ENCODE results near the gene FOXB2.

Gene FOXB2

GRCh38 chr9:77011973-77012821 lies 7.3 kb upstream of the FOXB2 start:
- no peaks in the 10 kb centered on the region for H3K9me3 ChIP-seq (ENCODE audit: insufficient read depth, low read length)
- H3K4me3 ChIP-seq (ENCODE audit: insufficient read length, low read depth): peak overlapping the region; percentile 31
- H3K27me3 ChIP-seq (ENCODE audit: insufficient read depth, insufficient read length): peaks cover 73% of the 10 kb centered on the region
- no peaks in the 10 kb centered on the region for H3K36me3 ChIP-seq (ENCODE audit: insufficient read depth, insufficient read length, low read length)
- peak overlapping the region; percentile 37 for H3K9ac ChIP-seq (ENCODE audit: insufficient read length, low read depth)
- TF ChIP-seq YY1 (IDR thresholded peaks at IDR 0.05; ENCODE audit: insufficient read depth, insufficient read length) (no peak), SUZ12 (IDR thresholded peaks at IDR 0.05; ENCODE audit: extremely low read depth, insufficient read depth, insufficient read length) (peak; percentile 57)
- no peak for DNase-seq (ENCODE audit: low read depth, low spot score)
- peaks cover 8% of the 10 kb centered on the region for H3K4me1 ChIP-seq (ENCODE audit: insufficient read depth, insufficient read length)

GRCh38 chr9:77013206-77013931 lies 6.1 kb upstream of the FOXB2 start:
- no peaks in the 10 kb centered on the region for H3K36me3 ChIP-seq (ENCODE audit: insufficient read depth, insufficient read length, low read length)
- H3K4me1 ChIP-seq (ENCODE audit: insufficient read depth, insufficient read length): peaks cover 8% of the 10 kb centered on the region
- no peaks in the 10 kb centered on the region for H3K9me3 ChIP-seq (ENCODE audit: insufficient read depth, low read length)
- no peak for DNase-seq (ENCODE audit: low read depth, low spot score)
- TF ChIP-seq YY1 (IDR thresholded peaks at IDR 0.05; ENCODE audit: insufficient read depth, insufficient read length): no peak
- TF ChIP-seq ZNF274 (IDR thresholded peaks at IDR 0.05; ENCODE audit: low read depth, low read length): no peak
- no peak for TF ChIP-seq SUZ12 (IDR thresholded peaks at IDR 0.05; ENCODE audit: extremely low read depth, insufficient read depth, insufficient read length)
- no peak overlapping the region for H3K4me3 ChIP-seq (ENCODE audit: insufficient read length, low read depth)
- H3K27me3 ChIP-seq (ENCODE audit: insufficient read depth, insufficient read length): peaks cover 85% of the 10 kb centered on the region
- no peak overlapping the region for H3K9ac ChIP-seq (ENCODE audit: insufficient read length, low read depth)

- H3K4me3 ChIP-seq (ENCODE audit: insufficient read length, low read depth): peak overlapping the region; percentile 9
- no peaks in the 10 kb centered on the region for H3K9me3 ChIP-seq (ENCODE audit: insufficient read depth, low read length)
- H3K9ac ChIP-seq (ENCODE audit: insufficient read length, low read depth): peak overlapping the region; percentile 58
- H3K36me3 ChIP-seq (ENCODE audit: insufficient read depth, insufficient read length, low read length): no peaks in the 10 kb centered on the region
- TF ChIP-seq SUZ12 (IDR thresholded peaks at IDR 0.05; ENCODE audit: extremely low read depth, insufficient read depth, insufficient read length) (no peak), YY1 (IDR thresholded peaks at IDR 0.05; ENCODE audit: insufficient read depth, insufficient read length) (no peak)
- peaks cover 10% of the 10 kb centered on the region for H3K4me1 ChIP-seq (ENCODE audit: insufficient read depth, insufficient read length)
- H3K27me3 ChIP-seq (ENCODE audit: insufficient read depth, insufficient read length): peaks cover 92% of the 10 kb centered on the region
- DNase-seq (ENCODE audit: low read depth, low spot score): no peak
These were observed 5.4 kb upstream of the FOXB2 start for GRCh38 chr9:77013932-77014596.

GRCh38 chr9:77014597-77015263 lies 4.7 kb upstream of the FOXB2 start:
- peaks cover 13% of the 10 kb centered on the region for H3K4me1 ChIP-seq (ENCODE audit: insufficient read depth, insufficient read length)
- H3K27me3 ChIP-seq (ENCODE audit: insufficient read depth, insufficient read length): peaks cover 99% of the 10 kb centered on the region
- no peaks in the 10 kb centered on the region for H3K36me3 ChIP-seq (ENCODE audit: insufficient read depth, insufficient read length, low read length)
- DNase-seq (ENCODE audit: low read depth, low spot score): no peak
- H3K9me3 ChIP-seq (ENCODE audit: insufficient read depth, low read length): no peaks in the 10 kb centered on the region
- peak overlapping the region; percentile 6 for H3K4me3 ChIP-seq (ENCODE audit: insufficient read length, low read depth)
- no peak overlapping the region for H3K9ac ChIP-seq (ENCODE audit: insufficient read length, low read depth)
- no peak for TF ChIP-seq ZNF274 (IDR thresholded peaks at IDR 0.05; ENCODE audit: low read depth, low read length)
- peak; percentile 75 for TF ChIP-seq SUZ12 (IDR thresholded peaks at IDR 0.05; ENCODE audit: extremely low read depth, insufficient read depth, insufficient read length)

- peaks cover 98% of the 10 kb centered on the region for H3K27me3 ChIP-seq (ENCODE audit: insufficient read depth, insufficient read length)
- peaks cover 13% of the 10 kb centered on the region for H3K4me1 ChIP-seq (ENCODE audit: insufficient read depth, insufficient read length)
- TF ChIP-seq SUZ12 (IDR thresholded peaks at IDR 0.05; ENCODE audit: extremely low read depth, insufficient read depth, insufficient read length) (peak; percentile 69), ZNF274 (IDR thresholded peaks at IDR 0.05; ENCODE audit: low read depth, low read length) (no peak), YY1 (IDR thresholded peaks at IDR 0.05; ENCODE audit: insufficient read depth, insufficient read length) (no peak)
- no peak for DNase-seq (ENCODE audit: low read depth, low spot score)
- H3K36me3 ChIP-seq (ENCODE audit: insufficient read depth, insufficient read length, low read length): no peaks in the 10 kb centered on the region
- H3K4me3 ChIP-seq (ENCODE audit: insufficient read length, low read depth): peak overlapping the region; percentile 34
- no peaks in the 10 kb centered on the region for H3K9me3 ChIP-seq (ENCODE audit: insufficient read depth, low read length)
- peak overlapping the region; percentile 66 for H3K9ac ChIP-seq (ENCODE audit: insufficient read length, low read depth)
These were observed 4.0 kb upstream of the FOXB2 start for GRCh38 chr9:77015327-77016048.

GRCh38 chr9:77016121-77016525 lies 3.3 kb upstream of the FOXB2 start:
- peak overlapping the region; percentile 72 for H3K9ac ChIP-seq (ENCODE audit: insufficient read length, low read depth)
- H3K9me3 ChIP-seq (ENCODE audit: insufficient read depth, low read length): no peaks in the 10 kb centered on the region
- H3K36me3 ChIP-seq (ENCODE audit: insufficient read depth, insufficient read length, low read length): no peaks in the 10 kb centered on the region
- TF ChIP-seq ZNF274 (IDR thresholded peaks at IDR 0.05; ENCODE audit: low read depth, low read length) (no peak), YY1 (IDR thresholded peaks at IDR 0.05; ENCODE audit: insufficient read depth, insufficient read length) (no peak), SUZ12 (IDR thresholded peaks at IDR 0.05; ENCODE audit: extremely low read depth, insufficient read depth, insufficient read length) (no peak)
- peaks cover 98% of the 10 kb centered on the region for H3K27me3 ChIP-seq (ENCODE audit: insufficient read depth, insufficient read length)
- peak overlapping the region; percentile 34 for H3K4me3 ChIP-seq (ENCODE audit: insufficient read length, low read depth)
- H3K4me1 ChIP-seq (ENCODE audit: insufficient read depth, insufficient read length): peaks cover 16% of the 10 kb centered on the region
- DNase-seq (ENCODE audit: low read depth, low spot score): no peak
